Neural cell (in vitro differentiated cells): ENCODE data around the gene TCP10L. TPM values are rescaled to one million over a fixed set of nuclear protein-coding genes. Genes with fewer than 3 reads are reported as not detected.
"Not testable (repeated sequence)": the region's sequence is repeated elsewhere in the genome, so short reads cannot be mapped to it uniquely, and the experiment has no call there.

Experiments used
- H2AFZ ChIP-seq: fragments of 200-600, 300-800 bp; sonication (generic), shearing (Covaris generic); 2 replicates; pipeline ENCODE4 v1.6.0; 2014; ENCODE audit warnings: low read depth, mild to moderate bottlenecking, antibody characterized with exemption, low read length, moderate library complexity
- H3F3A ChIP-seq: fragments of 200-600 bp; shearing (Covaris generic); 2 replicates; pipeline ENCODE4 v1.6.1; 2016; ENCODE audit warnings: mild to moderate bottlenecking, moderate library complexity, mixed read lengths, antibody characterized with exemption, low read length; ENCODE audit not compliant: insufficient read depth, poor library complexity, severe bottlenecking
- H3K27ac ChIP-seq: fragments of 200-600, 300-800 bp; sonication (generic), shearing (Covaris generic); 2 replicates; pipeline ENCODE4 v1.5.1; 2014; ENCODE audit warnings: mild to moderate bottlenecking, low read length, moderate library complexity
- H3K27me3 ChIP-seq: fragments of 300-800, 200-600 bp; sonication (generic), shearing (Covaris generic); 2 replicates; pipeline ENCODE4 v1.6.0; 2014; ENCODE audit warnings: mild to moderate bottlenecking, low read depth, low read length, moderate library complexity; ENCODE audit not compliant: insufficient read depth
- H3K36me3 ChIP-seq: fragments of 300-800, 200-600 bp; sonication (generic), shearing (Covaris generic); 2 replicates; pipeline ENCODE4 v1.5.1; 2014; ENCODE audit warnings: mild to moderate bottlenecking, antibody characterized with exemption, low read length, moderate library complexity; ENCODE audit not compliant: insufficient read depth
- H3K4me2 ChIP-seq: fragments of 300-800, 200-600 bp; sonication (generic), shearing (Covaris generic); 2 replicates; pipeline ENCODE4 v1.6.0; 2014; ENCODE audit warnings: mild to moderate bottlenecking, low read length
- H3K4me3 ChIP-seq: fragments of 300-800, 200-600 bp; sonication (generic), shearing (Covaris generic); 2 replicates; pipeline ENCODE4 v1.5.1; 2014; ENCODE audit warnings: mild to moderate bottlenecking, low read length, moderate library complexity
- H3K79me2 ChIP-seq: fragments of 200-600 bp; shearing (Covaris generic); replicated peaks from 2 replicates; pipeline ENCODE4 v1.6.0; 2014; ENCODE audit warnings: mild to moderate bottlenecking, low read length, moderate library complexity; ENCODE audit not compliant: insufficient read depth
- H3K9ac ChIP-seq: fragments of 300-800, 200-600 bp; sonication (generic), shearing (Covaris generic); 2 replicates; pipeline ENCODE4 v1.6.1; 2016; ENCODE audit warnings: mild to moderate bottlenecking, low read length, mixed read lengths
- H3K9me2 ChIP-seq: fragments of 200-600 bp; shearing (Covaris generic); 2 replicates; pipeline ENCODE4 v1.6.1; 2016; ENCODE audit warnings: mild to moderate bottlenecking, low read length, mixed read lengths; ENCODE audit not compliant: insufficient read depth
- H3K9me3 ChIP-seq: fragments of 200-600, 300-800 bp; sonication (generic), shearing (Covaris generic); 2 replicates; pipeline ENCODE4 v1.6.1; 2016; ENCODE audit warnings: mild to moderate bottlenecking, mixed run types, low read length, moderate library complexity, mixed read lengths
- H4K20me1 ChIP-seq: fragments of 200-600 bp; shearing (Covaris generic); 2 replicates; pipeline ENCODE4 v1.6.1; 2016; ENCODE audit warnings: mild to moderate bottlenecking, mixed run types; ENCODE audit not compliant: insufficient read depth
- CTCF ChIP-seq: fragments of 450-650 bp; IDR thresholded peaks from 2 replicates; pipeline ENCODE4 v1.5.1; 2014; ENCODE audit warnings: antibody characterized with exemption, mild to moderate bottlenecking, moderate library complexity; ENCODE audit not compliant: poor library complexity, severe bottlenecking
- EP300 ChIP-seq: fragments of 450-650 bp; conservative IDR thresholded peaks from 2 replicates; pipeline ENCODE4 v1.6.1; 2014; ENCODE audit warnings: antibody characterized with exemption, mild to moderate bottlenecking, moderate library complexity; ENCODE audit not compliant: poor library complexity, severe bottlenecking
- EZH2 ChIP-seq: fragments of 200-600, 300-800 bp; shearing (Covaris generic), sonication (generic); IDR thresholded peaks from 2 replicates; pipeline ENCODE4 v1.6.1; 2014; ENCODE audit warnings: antibody characterized with exemption, low read length, borderline replicate concordance, mild to moderate bottlenecking; ENCODE audit not compliant: insufficient read depth, poor library complexity, severe bottlenecking
- MXI1 ChIP-seq: fragments of 450-650 bp; conservative IDR thresholded peaks from 2 replicates; pipeline ENCODE4 v1.6.1; 2014; ENCODE audit warnings: antibody characterized with exemption, mild to moderate bottlenecking; ENCODE audit not compliant: poor library complexity, severe bottlenecking
- POLR2AphosphoS5 ChIP-seq: IDR thresholded peaks from 2 replicates; pipeline ENCODE4 v1.6.1; 2012
- RAD21 ChIP-seq: fragments of 450-650 bp; conservative IDR thresholded peaks from 2 replicates; pipeline ENCODE4 v1.6.1; 2014; ENCODE audit warnings: antibody characterized with exemption, mild to moderate bottlenecking, moderate library complexity
- SMC3 ChIP-seq: fragments of 450-650 bp; conservative IDR thresholded peaks from 2 replicates; pipeline ENCODE4 v1.6.1; 2014; ENCODE audit warnings: antibody characterized with exemption, mild to moderate bottlenecking, moderate library complexity; ENCODE audit not compliant: poor library complexity
- TAF1 ChIP-seq: IDR thresholded peaks from 2 replicates; pipeline ENCODE4 v1.6.1; 2012; ENCODE audit warnings: low read depth
- polyA minus RNA-seq: library from RNA; depleted of rRNA, polyadenylated mRNA; stranded (reverse); fragments of >200 nt; gene quantifications from 2 replicates; pipeline ENCODE4 v1.2.3, GENCODE V29; 2014
- polyA plus RNA-seq: library from polyadenylated mRNA; depleted of rRNA; stranded (reverse); fragments of >200 nt; gene quantifications from 2 replicates; pipeline ENCODE4 v1.2.3, GENCODE V29; 2014
- TF ChIP-seq, protein P1 (sequence below): IDR thresholded peaks from 2 replicates; pipeline ENCODE4 v1.6.1; 2012; ENCODE audit warnings: borderline replicate concordance

The TCP10L gene
- polyA plus RNA-seq = 1.7 and 2.1 TPM in 2 replicates
- 0.93 and 1.7 TPM in 2 replicates for polyA minus RNA-seq

DNA sequence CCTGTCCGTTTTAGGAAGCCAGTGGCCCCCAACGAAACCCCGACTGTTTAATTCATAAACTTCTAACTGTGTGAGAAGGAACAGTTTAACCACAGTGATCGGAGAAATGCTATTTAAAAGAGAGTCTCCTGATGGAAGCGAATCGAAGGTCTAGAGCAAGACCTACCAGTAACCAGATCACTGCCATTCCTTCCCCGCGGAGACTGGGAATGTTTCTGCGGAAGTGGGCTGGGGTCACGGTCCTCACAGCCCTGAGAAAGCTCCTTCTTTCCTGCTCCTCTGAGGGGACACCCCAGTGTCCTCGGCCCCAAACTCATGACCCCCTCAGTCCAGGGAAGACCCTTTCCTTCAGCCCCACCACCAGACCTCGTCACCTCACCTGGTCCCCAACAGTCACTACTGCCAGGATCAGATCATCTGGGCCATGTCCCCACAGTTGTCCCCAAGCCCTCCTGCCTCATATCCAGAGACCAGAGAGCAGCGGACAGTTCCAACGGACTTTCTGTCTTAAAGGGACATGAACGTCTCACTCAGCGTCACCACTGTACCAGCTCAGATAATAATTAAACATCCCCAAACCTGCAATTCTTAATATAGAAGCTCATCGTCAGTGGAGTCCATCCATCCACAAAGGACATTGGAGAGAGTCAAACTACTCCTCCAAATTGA, at the start of gene TCP10L:
TCP10L (minus strand) TSS at position 482 of the 669 bp plus-strand sequence. CDS start 1,219 bp downstream, outside the sequence.
- Histone ChIP-seq H3K9me3 (no peaks in the 10 kb centered on the region), H3K36me3 (no peaks in the 10 kb centered on the region), H3K27me3 (no peaks in the 10 kb centered on the region), H3K9me2 (no peaks in the 10 kb centered on the region), H3K4me2 (no peak within 1 kb of the TSS), H3K9ac (no peak within 1 kb of the TSS), H4K20me1 (no peaks in the 10 kb centered on the region), H2AFZ (no peak within 1 kb of the TSS), H3K79me2 (no peaks in the 10 kb centered on the region), H3K4me3 (no peak within 1 kb of the TSS), H3K27ac (no peak within 1 kb of the TSS), H3F3A (no peaks in the 10 kb centered on the region)
- no peak for TF ChIP-seq RAD21
- TF ChIP-seq EP300 = no peak
- no peak for TF ChIP-seq EZH2
- TF ChIP-seq POLR2AphosphoS5 = no peak
- no peak for TF ChIP-seq SMC3
- TF ChIP-seq CTCF = no peak
- TF ChIP-seq, protein P1, sequence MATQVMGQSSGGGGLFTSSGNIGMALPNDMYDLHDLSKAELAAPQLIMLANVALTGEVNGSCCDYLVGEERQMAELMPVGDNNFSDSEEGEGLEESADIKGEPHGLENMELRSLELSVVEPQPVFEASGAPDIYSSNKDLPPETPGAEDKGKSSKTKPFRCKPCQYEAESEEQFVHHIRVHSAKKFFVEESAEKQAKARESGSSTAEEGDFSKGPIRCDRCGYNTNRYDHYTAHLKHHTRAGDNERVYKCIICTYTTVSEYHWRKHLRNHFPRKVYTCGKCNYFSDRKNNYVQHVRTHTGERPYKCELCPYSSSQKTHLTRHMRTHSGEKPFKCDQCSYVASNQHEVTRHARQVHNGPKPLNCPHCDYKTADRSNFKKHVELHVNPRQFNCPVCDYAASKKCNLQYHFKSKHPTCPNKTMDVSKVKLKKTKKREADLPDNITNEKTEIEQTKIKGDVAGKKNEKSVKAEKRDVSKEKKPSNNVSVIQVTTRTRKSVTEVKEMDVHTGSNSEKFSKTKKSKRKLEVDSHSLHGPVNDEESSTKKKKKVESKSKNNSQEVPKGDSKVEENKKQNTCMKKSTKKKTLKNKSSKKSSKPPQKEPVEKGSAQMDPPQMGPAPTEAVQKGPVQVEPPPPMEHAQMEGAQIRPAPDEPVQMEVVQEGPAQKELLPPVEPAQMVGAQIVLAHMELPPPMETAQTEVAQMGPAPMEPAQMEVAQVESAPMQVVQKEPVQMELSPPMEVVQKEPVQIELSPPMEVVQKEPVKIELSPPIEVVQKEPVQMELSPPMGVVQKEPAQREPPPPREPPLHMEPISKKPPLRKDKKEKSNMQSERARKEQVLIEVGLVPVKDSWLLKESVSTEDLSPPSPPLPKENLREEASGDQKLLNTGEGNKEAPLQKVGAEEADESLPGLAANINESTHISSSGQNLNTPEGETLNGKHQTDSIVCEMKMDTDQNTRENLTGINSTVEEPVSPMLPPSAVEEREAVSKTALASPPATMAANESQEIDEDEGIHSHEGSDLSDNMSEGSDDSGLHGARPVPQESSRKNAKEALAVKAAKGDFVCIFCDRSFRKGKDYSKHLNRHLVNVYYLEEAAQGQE = no peak
- no peak for TF ChIP-seq MXI1
- no peak for TF ChIP-seq TAF1

DNA sequence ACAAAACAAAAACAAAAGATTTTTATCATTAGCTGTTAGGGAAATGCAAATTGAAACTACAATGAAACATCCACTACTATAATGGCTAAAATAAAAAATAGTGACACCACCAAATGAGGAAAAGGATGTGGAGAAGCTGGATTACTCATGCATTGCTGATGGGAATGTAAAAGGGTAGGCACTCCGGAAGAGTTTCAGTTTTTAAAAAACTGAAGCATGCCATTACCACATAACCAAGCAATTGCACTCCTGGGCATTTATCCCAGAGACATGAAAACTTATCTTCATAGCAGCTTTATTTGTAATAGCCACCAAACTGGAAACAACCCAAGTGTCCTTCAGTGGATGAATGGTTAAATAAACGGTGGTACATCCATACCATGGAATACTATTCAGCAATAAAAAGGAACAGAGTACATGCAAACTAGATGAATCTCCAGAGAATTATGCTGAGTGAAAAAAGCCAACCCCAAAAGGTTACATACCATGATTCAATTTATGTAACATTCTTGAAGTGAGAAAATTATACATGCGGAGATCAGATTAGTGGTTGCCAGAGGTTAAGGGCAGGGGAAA, 41.4 kb upstream of the TCP10L start:
- peaks cover 8% of the 10 kb centered on the region for H3K9me3 ChIP-seq
- no peaks in the 10 kb centered on the region for H3K27me3 ChIP-seq
- H2AFZ ChIP-seq = no peak overlapping the region
- TF ChIP-seq, protein P1 = no peak
- no peak for TF ChIP-seq TAF1
- no peak for TF ChIP-seq EZH2
- no peak for TF ChIP-seq POLR2AphosphoS5
- TF ChIP-seq MXI1 = no peak
- TF ChIP-seq SMC3 = no peak
- TF ChIP-seq RAD21 = no peak
- no peak for TF ChIP-seq EP300
- TF ChIP-seq CTCF = no peak
- H4K20me1 ChIP-seq = no peaks in the 10 kb centered on the region
- H3K79me2 ChIP-seq = no peaks in the 10 kb centered on the region
- no peak overlapping the region for H3K9ac ChIP-seq
- no peaks in the 10 kb centered on the region for H3F3A ChIP-seq
- no peak overlapping the region for H3K27ac ChIP-seq
- no peak overlapping the region for H3K4me2 ChIP-seq
- no peaks in the 10 kb centered on the region for H3K9me2 ChIP-seq
- H3K36me3 ChIP-seq = peaks cover 5% of the 10 kb centered on the region
- H3K4me3 ChIP-seq = no peak overlapping the region

GRCh38 chr21:32618218-32618617, 32.9 kb upstream of the TCP10L start:
- H4K20me1 ChIP-seq, H3K4me2 ChIP-seq, H3K27me3 ChIP-seq, H3F3A ChIP-seq, H3K9me2 ChIP-seq, H3K27ac ChIP-seq, H3K9ac ChIP-seq, H3K4me3 ChIP-seq, H3K36me3 ChIP-seq, H3K9me3 ChIP-seq, H2AFZ ChIP-seq, H3K79me2 ChIP-seq: not testable (repeated sequence)
